GM12878 (cell line): ENCODE results near the gene FAM120B.

Experiments used
- ATF3 ChIP-seq: IDR thresholded peaks from 2 replicates; pipeline ENCODE4 v1.6.1; 2011; ENCODE audit warnings: low read depth, mild to moderate bottlenecking, low read length, moderate library complexity, borderline replicate concordance; ENCODE audit errors: extremely low read depth
- BCLAF1 ChIP-seq: fragments of 450-650 bp; IDR thresholded peaks from 2 replicates; pipeline ENCODE4 v1.6.1; 2017; ENCODE audit warnings: antibody characterized with exemption, mild to moderate bottlenecking, moderate library complexity
- CBX3 ChIP-seq: fragments of 200-600 bp; sonication (generic); IDR thresholded peaks from 2 replicates; pipeline ENCODE4 v1.6.1; 2016; ENCODE audit warnings: low read depth, borderline replicate concordance
- CHD4 ChIP-seq: fragments of 200-600 bp; sonication (generic); IDR thresholded peaks from 2 replicates; pipeline ENCODE4 v1.6.1; 2016; ENCODE audit warnings: mild to moderate bottlenecking
- CTCF ChIP-seq, 3 experiments: IDR thresholded peaks in 2 of 3; conservative IDR thresholded peaks in 1 of 3; 2 replicates each; pipeline ENCODE4 v1.5.1; 2011; ENCODE audit warnings: low read depth in 3 of 3, low read length in 3 of 3, mild to moderate bottlenecking in 3 of 3, control low read depth in 2 of 3, moderate library complexity in 2 of 3, inconsistent platforms in 1 of 3, mixed read lengths in 1 of 3; ENCODE audit not compliant: control insufficient read depth in 2 of 3, insufficient read depth in 1 of 3; ENCODE audit errors: extremely low read depth in 1 of 3
- HCFC1 ChIP-seq: fragments of 150-350 bp; IDR thresholded peaks from 2 replicates; pipeline ENCODE4 v1.6.1; 2014; ENCODE audit warnings: low read length
- POLR2AphosphoS5 ChIP-seq: IDR thresholded peaks from 2 replicates; pipeline ENCODE4 v1.6.1; 2011; ENCODE audit warnings: mild to moderate bottlenecking, low read length, inconsistent platforms
- RFX5 ChIP-seq: IDR thresholded peaks from 2 replicates; pipeline ENCODE4 v1.6.1; 2011; ENCODE audit warnings: low read depth, low read length, improper control_type of control experiment
- SUPT20H ChIP-seq: IDR thresholded peaks from 2 replicates; pipeline ENCODE4 v1.6.1; 2011; ENCODE audit warnings: low read depth, mild to moderate bottlenecking, low read length, moderate library complexity, borderline replicate concordance; ENCODE audit not compliant: control insufficient read depth
- TAF1 ChIP-seq: IDR thresholded peaks from 2 replicates; pipeline ENCODE4 v1.6.1; 2011; ENCODE audit warnings: mild to moderate bottlenecking, low read depth, low read length, borderline replicate concordance
- ZZZ3 ChIP-seq: IDR thresholded peaks from 2 replicates; pipeline ENCODE4 v1.6.1; 2011; ENCODE audit warnings: low read depth; ENCODE audit not compliant: control insufficient read depth, insufficient read length

- TF ChIP-seq HCFC1 (no peak), TAF1 (no peak), CBX3 (no peak), ZZZ3 (no peak), CTCF (IDR thresholded peaks at IDR 0.05 in 2 of 3, conservative IDR thresholded peaks at IDR 0.05 in 1 of 3; ENCODE audit: control insufficient read depth in 2 of 3, extremely low read depth in 1 of 3, insufficient read depth in 1 of 3, low read depth in 3 of 3, low read length in 3 of 3) (no peak), SUPT20H (no peak), BCLAF1 (no peak), RFX5 (no peak), CHD4 (no peak), POLR2AphosphoS5 (no peak), ATF3 (no peak)
Measured at GRCh38 chr6:170454512-170455285, 148.1 kb downstream of the FAM120B start.
